ENCODE data around the gene STH.

Gene STH

DNA sequence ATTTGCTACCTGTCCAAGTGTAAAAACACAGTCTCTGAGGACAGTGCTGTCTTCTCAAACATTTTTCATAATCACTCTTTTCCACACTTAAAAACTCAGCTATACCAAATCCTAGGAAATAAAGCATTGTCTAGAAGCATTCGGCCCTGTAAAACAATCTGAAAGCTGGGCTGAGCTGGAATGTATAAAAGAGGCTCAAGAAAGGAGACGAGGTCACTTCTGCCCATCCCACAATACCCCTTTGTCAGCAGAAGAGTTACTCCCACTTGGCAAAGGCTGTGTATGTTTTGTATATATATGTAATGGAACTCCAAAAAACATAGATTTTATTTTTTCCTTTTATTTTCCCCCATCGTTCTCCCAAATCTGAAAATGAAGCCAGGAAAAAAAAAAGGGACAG, 43.9 kb downstream of the STH start:
- Mint-ChIP-seq H3K27me3 (ENCODE audit: low read depth) (no peaks in the 10 kb centered on the region), H3K27ac (peak overlapping the region; percentile 43 to 50 (median 50)), H3K36me3 (ENCODE audit: low read depth) (peaks cover 71% of the 10 kb centered on the region), H3K4me1 (peaks cover 27% of the 10 kb centered on the region), H3K9me3 (no peaks in the 10 kb centered on the region), H3K4me3 (no peak overlapping the region)
- TF ChIP-seq, protein P1, sequence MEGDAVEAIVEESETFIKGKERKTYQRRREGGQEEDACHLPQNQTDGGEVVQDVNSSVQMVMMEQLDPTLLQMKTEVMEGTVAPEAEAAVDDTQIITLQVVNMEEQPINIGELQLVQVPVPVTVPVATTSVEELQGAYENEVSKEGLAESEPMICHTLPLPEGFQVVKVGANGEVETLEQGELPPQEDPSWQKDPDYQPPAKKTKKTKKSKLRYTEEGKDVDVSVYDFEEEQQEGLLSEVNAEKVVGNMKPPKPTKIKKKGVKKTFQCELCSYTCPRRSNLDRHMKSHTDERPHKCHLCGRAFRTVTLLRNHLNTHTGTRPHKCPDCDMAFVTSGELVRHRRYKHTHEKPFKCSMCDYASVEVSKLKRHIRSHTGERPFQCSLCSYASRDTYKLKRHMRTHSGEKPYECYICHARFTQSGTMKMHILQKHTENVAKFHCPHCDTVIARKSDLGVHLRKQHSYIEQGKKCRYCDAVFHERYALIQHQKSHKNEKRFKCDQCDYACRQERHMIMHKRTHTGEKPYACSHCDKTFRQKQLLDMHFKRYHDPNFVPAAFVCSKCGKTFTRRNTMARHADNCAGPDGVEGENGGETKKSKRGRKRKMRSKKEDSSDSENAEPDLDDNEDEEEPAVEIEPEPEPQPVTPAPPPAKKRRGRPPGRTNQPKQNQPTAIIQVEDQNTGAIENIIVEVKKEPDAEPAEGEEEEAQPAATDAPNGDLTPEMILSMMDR (IDR thresholded peaks at IDR 0.05; ENCODE audit: unreplicated experiment in 3 of 3): no peak

DNA sequence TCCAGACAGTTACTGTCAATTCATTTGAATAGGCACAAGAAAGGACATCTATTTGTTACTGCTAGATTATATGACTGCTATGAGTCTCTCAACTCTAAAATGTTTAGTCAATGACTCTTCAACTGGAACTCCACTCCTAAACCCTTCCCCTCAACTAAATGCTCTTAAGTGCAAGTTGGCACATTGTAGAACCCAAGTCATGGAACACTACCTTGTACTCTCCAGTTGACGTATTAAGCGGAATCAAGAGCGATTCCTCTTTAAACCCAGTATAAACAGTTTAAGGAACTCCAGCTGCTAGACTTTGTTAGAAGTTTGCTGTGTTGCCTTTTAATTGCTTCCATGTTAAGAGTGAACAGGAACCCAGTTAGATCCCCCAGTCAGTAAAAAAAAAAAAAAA, 44.6 kb downstream of the STH start:
- Mint-ChIP-seq H3K4me1 (peaks cover 27% of the 10 kb centered on the region), H3K4me3 (no peak overlapping the region), H3K27me3 (ENCODE audit: low read depth) (no peaks in the 10 kb centered on the region), H3K36me3 (ENCODE audit: low read depth) (peaks cover 71% of the 10 kb centered on the region), H3K9me3 (no peaks in the 10 kb centered on the region), H3K27ac (peak overlapping the region; percentile 43 to 50 (median 50))
- TF ChIP-seq, protein P1 (IDR thresholded peaks at IDR 0.05; ENCODE audit: unreplicated experiment in 3 of 3): no peak

DNA sequence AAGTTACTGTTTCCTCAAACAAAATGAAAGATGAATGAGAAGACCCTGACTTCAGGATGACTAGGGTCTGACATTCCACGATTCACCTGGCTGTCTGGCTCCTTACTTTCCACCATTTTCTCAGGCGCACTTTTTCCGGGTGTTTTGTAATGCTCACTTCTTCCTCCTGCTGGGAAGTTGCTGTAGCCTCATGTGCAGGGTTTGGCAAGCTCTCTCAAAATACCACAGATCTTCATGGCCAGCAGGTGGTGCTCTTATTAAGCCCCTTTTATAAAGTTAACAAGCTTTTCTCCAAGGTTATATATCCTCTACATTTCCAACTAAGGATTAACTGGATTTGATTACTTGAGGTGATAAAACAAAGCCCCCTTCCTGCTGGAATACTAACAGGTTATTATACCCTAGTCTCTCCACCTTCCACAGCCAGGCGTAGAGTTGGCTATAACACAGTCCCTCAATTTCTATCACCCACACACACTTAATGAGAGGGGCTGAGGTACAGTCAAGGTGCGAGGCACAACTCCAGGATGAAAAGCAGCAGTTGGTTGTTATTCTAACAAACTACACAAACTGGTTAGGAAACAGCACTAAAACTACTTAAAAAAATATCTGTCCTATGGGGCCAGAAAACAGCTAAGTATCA, 45.4 kb downstream of the STH start:
- H3K9me3 Mint-ChIP-seq: no peaks in the 10 kb centered on the region
- peaks cover 69% of the 10 kb centered on the region for H3K36me3 Mint-ChIP-seq (ENCODE audit: low read depth)
- peak overlapping the region; percentile 17 to 77 (median 50) for H3K27ac Mint-ChIP-seq
- no peaks in the 10 kb centered on the region for H3K27me3 Mint-ChIP-seq (ENCODE audit: low read depth)
- no peak overlapping the region for H3K4me3 Mint-ChIP-seq
- H3K4me1 Mint-ChIP-seq: peaks cover 27% of the 10 kb centered on the region
- TF ChIP-seq, protein P1 (IDR thresholded peaks at IDR 0.05; ENCODE audit: unreplicated experiment in 3 of 3): peak; percentile 81 to 84 (median 83)

DNA sequence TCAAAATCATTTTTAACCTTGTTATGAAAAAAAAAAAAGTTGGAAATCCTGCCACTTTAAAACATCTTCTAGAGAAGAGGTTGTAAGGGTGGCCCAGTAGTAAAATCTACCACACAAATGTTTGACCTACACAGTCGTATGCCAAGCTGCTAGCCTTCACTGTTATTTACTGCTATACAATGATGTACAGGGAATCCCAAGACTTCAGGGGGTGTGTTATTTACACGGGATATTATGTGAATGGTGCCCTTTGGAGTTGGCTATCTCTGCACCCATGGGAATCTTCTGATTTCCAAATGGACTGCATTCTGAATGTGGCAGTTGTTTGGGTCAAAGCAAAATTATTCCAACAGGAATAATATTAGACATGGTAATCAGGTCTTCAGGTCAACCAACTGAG, 45.9 kb downstream of the STH start:
- Mint-ChIP-seq H3K27ac (peak overlapping the region; percentile 17 to 77 (median 50)), H3K4me3 (no peak overlapping the region), H3K36me3 (ENCODE audit: low read depth) (peaks cover 69% of the 10 kb centered on the region), H3K4me1 (peaks cover 27% of the 10 kb centered on the region), H3K9me3 (no peaks in the 10 kb centered on the region), H3K27me3 (ENCODE audit: low read depth) (no peaks in the 10 kb centered on the region)
- TF ChIP-seq, protein P1 (IDR thresholded peaks at IDR 0.05; ENCODE audit: unreplicated experiment in 3 of 3): no peak

DNA sequence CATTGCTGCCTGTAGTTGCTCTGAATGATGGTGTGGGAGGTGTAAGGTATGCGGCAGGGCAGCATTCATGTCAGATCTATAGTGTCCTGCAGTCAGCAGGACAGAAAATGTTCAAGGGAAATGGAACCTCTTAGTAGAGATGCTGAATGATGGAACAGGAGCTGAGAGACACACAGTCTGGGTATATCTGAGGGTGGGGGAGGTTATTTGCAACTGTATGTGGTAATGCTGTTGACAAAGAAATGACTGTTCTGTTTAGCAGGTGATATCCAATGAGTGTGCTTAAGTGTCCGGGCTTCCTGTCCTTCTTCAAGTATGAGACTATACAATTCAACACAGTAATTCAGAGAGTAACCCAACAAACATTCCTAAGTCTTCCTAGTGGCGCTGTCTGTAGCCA, 46.6 kb downstream of the STH start:
- peaks cover 27% of the 10 kb centered on the region for H3K4me1 Mint-ChIP-seq
- peaks cover 69% of the 10 kb centered on the region for H3K36me3 Mint-ChIP-seq (ENCODE audit: low read depth)
- no peaks in the 10 kb centered on the region for H3K27me3 Mint-ChIP-seq (ENCODE audit: low read depth)
- H3K4me3 Mint-ChIP-seq: no peak overlapping the region
- H3K27ac Mint-ChIP-seq: peak overlapping the region in 2 of 3 experiments; percentile 43 to 55
- TF ChIP-seq, protein P1 (IDR thresholded peaks at IDR 0.05; ENCODE audit: unreplicated experiment in 3 of 3): no peak
- no peaks in the 10 kb centered on the region for H3K9me3 Mint-ChIP-seq

DNA sequence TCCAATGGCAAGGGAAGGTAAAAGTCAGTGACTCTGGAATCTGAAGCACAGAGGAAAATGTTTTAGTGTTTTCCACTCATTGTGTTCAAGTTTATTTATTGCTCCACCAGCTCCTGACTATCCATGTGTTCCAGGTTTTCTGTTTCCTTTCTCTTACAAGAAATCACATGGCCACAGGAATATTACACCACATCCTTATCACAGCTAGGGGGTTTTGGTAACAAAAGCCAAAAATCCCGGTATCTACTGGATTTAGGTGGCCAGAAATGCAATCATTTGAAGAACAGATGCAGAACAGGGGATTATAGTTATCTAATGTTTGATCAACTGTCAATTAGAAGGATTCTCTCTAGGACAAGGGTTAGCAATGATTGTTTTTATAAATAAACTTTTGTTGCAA, 47.9 kb downstream of the STH start:
- Mint-ChIP-seq H3K27me3 (ENCODE audit: low read depth) (no peaks in the 10 kb centered on the region), H3K27ac (peak overlapping the region in 2 of 3 experiments; percentile 35 to 44), H3K9me3 (no peaks in the 10 kb centered on the region), H3K4me1 (peaks cover 31% of the 10 kb centered on the region), H3K4me3 (no peak overlapping the region), H3K36me3 (ENCODE audit: low read depth) (peaks cover 75% of the 10 kb centered on the region)
- TF ChIP-seq, protein P1 (IDR thresholded peaks at IDR 0.05; ENCODE audit: unreplicated experiment in 3 of 3): peak in 1 of 3 experiments; percentile 15
